ENCODE data around the gene TK1. TPM values are rescaled to one million over a fixed set of nuclear protein-coding genes. Genes with fewer than 3 reads are reported as not detected.
A peak's percentile ranks its signal among the peaks of the same experiment; 100 is the strongest.

Gene TK1
- total RNA-seq, 4 donors from 2014 or later = 1.0 to 9.1 (median 7.0) TPM

DNA sequence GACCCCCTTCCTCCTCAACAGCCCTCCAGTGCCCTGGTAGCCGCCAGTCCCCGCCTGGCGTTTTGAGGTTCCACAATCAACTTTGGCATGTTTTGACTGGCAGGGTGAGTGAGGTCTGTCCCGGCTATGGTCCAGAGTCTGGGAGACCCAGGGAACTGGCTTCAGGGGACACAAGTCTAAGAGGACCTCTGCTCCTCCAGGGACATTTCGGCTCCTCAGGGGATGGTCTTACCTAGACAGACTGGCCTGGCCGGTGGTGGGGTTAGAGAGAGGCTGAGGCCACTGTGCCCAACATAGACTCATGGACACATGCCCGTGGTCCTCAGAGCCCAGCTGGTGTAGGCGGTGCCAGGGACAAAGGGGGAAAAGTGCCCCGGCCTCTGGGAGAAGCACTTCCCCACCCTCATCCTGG, 54.1 kb downstream of the TK1 start:
- Histone ChIP-seq H3K27me3 (no peaks in the 10 kb centered on the region), H3K4me1 (peaks cover 47% of the 10 kb centered on the region), H3K9me3 (no peaks in the 10 kb centered on the region), H3K36me3 (no peaks in the 10 kb centered on the region), H3K27ac (no peak overlapping the region), H3K4me3 (no peak overlapping the region)
- peak in 1 of 2 donors; percentile 62 for DNase-seq (ENCODE audit: low spot score in 2 of 2)
- TF ChIP-seq POLR2AphosphoS5 (IDR thresholded peaks at IDR 0.05) (no peak), EP300 (IDR thresholded peaks at IDR 0.05) (no peak), POLR2A (IDR thresholded peaks at IDR 0.05) (no peak)
- TF ChIP-seq, protein P1, sequence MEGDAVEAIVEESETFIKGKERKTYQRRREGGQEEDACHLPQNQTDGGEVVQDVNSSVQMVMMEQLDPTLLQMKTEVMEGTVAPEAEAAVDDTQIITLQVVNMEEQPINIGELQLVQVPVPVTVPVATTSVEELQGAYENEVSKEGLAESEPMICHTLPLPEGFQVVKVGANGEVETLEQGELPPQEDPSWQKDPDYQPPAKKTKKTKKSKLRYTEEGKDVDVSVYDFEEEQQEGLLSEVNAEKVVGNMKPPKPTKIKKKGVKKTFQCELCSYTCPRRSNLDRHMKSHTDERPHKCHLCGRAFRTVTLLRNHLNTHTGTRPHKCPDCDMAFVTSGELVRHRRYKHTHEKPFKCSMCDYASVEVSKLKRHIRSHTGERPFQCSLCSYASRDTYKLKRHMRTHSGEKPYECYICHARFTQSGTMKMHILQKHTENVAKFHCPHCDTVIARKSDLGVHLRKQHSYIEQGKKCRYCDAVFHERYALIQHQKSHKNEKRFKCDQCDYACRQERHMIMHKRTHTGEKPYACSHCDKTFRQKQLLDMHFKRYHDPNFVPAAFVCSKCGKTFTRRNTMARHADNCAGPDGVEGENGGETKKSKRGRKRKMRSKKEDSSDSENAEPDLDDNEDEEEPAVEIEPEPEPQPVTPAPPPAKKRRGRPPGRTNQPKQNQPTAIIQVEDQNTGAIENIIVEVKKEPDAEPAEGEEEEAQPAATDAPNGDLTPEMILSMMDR (IDR thresholded peaks at IDR 0.05) = no peak
- WGBS = 67% methylated on average over 3 of the region's 9 CpGs

DNA sequence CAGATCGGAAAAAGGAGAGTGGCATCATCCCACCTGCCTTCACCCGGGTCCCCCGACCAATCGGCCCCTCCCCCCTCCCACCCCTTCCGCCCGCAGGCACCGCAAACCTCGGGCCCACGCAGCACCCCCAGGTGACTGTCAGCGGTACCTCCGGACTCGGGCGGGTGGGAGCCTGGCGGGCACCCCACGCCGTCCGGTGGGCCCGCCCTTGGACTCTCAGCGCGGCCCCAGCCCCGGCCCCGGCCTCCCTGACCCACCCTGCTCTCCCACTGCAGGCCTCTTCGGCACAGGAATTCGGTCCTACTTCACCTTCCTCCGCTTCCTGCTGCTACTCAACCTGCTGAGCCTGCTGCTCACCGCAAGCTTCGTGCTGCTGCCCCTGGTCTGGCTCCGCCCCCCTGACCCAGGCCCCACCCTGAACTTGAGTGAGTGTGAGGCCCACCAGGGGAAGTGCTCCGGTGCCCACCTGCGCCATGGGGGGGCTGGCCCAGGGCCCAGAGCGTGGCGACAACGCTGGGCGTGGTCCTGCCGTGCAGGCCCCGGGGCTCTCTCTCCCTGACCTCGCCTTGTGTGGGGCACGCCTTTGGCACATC, 54.7 kb downstream of the TK1 start:
- DNase-seq (ENCODE audit: low spot score in 2 of 2) = peak; percentile 78 to 84
- H3K36me3 ChIP-seq = no peaks in the 10 kb centered on the region
- WGBS = 8% methylated on average over 21 of the region's 38 CpGs
- peaks cover 53% of the 10 kb centered on the region for H3K4me1 ChIP-seq
- peak overlapping the region; percentile 48 for H3K4me3 ChIP-seq
- H3K27me3 ChIP-seq = no peaks in the 10 kb centered on the region
- no peaks in the 10 kb centered on the region for H3K9me3 ChIP-seq
- peak overlapping the region; percentile 55 for H3K27ac ChIP-seq
- TF ChIP-seq EP300 (IDR thresholded peaks at IDR 0.05) (no peak), POLR2A (IDR thresholded peaks at IDR 0.05) (no peak), POLR2AphosphoS5 (IDR thresholded peaks at IDR 0.05) (no peak)
- TF ChIP-seq, protein P1 (IDR thresholded peaks at IDR 0.05) = no peak

DNA sequence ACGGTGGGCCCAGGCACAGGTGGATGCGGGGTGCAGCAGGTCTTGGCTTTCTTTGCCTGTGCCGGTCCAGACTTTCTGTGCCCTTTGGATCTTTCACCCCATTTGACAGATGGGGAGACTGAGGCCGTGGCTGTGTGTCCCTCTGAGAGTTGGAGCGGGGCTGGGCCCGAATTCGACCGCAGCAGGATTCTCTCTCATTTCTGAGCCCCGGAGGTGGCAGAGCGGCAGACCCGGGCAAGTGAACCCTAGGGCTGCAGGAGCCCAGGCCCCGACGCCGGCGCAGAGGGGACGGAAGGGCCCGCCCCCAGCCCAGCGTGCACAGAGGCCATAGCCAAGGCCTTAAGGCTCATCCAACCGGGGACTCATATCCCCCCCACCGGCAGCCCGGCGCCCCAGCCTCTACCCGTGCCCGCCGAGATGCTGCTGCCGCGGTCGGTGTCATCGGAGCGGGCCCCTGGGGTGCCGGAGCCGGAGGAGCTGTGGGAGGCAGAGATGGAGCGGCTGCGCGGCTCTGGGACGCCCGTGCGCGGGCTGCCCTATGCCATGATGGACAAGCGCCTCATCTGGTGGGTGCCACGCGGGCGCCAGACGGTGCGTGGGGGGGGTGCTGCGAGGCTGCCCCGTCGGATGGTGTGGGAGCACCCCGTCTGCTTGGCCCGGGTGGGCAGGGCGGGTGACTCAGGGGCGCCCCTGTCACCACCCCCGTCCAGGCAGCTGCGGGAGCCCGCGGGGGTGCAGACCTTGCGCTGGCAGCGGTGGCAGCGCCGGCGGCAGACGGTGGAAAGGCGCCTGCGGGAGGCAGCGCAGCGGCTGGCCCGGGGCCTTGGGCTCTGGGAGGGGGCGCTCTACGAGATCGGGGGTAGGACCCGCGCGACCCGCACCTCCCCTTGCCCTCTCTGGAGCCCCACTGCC, 55.4 kb downstream of the TK1 start:
- peaks cover 60% of the 10 kb centered on the region for H3K4me1 ChIP-seq
- no peaks in the 10 kb centered on the region for H3K27me3 ChIP-seq
- WGBS = 40% methylated on average over 7 of the region's 74 CpGs
- H3K4me3 ChIP-seq = peak overlapping the region; percentile 48
- H3K27ac ChIP-seq = peak overlapping the region; percentile 55
- DNase-seq (ENCODE audit: low spot score in 2 of 2) = peak; percentile 57 to 83
- H3K36me3 ChIP-seq = no peaks in the 10 kb centered on the region
- TF ChIP-seq POLR2A (IDR thresholded peaks at IDR 0.05) = no peak
- H3K9me3 ChIP-seq = no peaks in the 10 kb centered on the region

DNA sequence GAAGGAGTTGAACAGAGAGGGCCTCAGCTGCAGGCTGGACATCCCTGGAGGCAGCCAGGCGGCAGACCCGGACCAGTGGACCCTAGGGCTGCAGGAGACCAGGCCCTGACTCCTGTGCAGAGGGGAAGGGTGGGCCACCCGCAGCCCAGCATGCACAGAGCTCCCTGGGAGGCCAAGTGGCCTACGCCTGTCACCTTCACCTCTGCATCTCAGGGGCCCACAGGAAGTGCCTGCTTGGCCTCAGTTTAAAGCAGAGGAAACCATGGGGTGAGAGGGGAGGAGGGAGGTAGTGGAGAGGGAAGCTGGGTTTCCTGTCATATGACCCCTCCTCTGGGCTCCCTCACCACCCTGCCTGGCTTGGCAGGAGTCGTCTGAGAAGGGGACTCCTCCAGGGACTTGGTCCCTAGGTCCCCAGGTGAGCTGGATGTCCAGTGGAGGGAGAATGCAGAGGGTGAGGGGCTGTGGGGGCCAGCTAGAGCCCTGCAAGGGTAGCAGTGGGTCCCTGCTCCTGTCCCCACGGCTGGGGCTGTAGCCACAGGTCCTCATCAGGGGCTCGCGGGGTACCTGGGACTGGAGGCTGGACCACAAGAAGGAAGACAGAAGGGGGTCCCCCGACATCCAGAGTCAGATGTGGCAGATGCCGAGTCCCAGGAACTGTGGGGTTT, 56.3 kb downstream of the TK1 start, which contains the start of gene TMC8:
TSS of gene TMC8 (plus strand) at position 335 of the 665 bp plus-strand sequence. CDS start 818 bp downstream, outside the sequence.
- Histone ChIP-seq H3K9me3 (no peaks in the 10 kb centered on the region), H3K27me3 (no peaks in the 10 kb centered on the region), H3K36me3 (peaks cover 2% of the 10 kb centered on the region), H3K4me1 (peaks cover 69% of the 10 kb centered on the region), H3K4me3 (peak within 1 kb of the TSS; percentile 48), H3K27ac (peak within 1 kb of the TSS; percentile 55)
- 76% methylated on average over 9 of the region's 10 CpGs for WGBS
- TF ChIP-seq EP300 (IDR thresholded peaks at IDR 0.05) (no peak), POLR2AphosphoS5 (IDR thresholded peaks at IDR 0.05) (no peak), POLR2A (IDR thresholded peaks at IDR 0.05) (no peak)
- TF ChIP-seq, protein P1 (IDR thresholded peaks at IDR 0.05) = no peak
- DNase-seq (ENCODE audit: low spot score in 2 of 2) = peak; percentile 66 to 81

DNA sequence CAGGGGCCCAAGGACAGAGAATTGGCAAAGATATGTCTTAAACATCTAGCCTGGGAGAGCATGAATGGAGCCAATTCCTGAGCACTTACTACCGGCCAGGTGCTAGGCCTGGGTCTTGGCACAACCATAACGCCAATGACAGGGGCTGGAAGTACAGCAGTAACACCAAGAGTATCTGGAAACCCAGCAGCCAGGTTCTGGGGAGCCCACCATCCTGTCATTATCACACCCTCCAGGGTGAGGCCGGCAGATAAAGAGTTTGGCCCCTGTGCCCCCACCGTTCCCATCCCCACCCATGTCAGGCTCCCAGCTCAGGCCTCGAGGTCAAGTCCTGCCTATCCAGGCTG, 56.8 kb downstream of the TK1 start:
- WGBS = 56% methylated on average over 2 of the region's 5 CpGs
- peak in 1 of 2 donors; percentile 63 for DNase-seq (ENCODE audit: low spot score in 2 of 2)
- TF ChIP-seq POLR2A (IDR thresholded peaks at IDR 0.05) (no peak), POLR2AphosphoS5 (IDR thresholded peaks at IDR 0.05) (no peak), EP300 (IDR thresholded peaks at IDR 0.05) (no peak)
- TF ChIP-seq, protein P1 (IDR thresholded peaks at IDR 0.05) = no peak
- Histone ChIP-seq H3K4me1 (peaks cover 74% of the 10 kb centered on the region), H3K27me3 (no peaks in the 10 kb centered on the region), H3K36me3 (peaks cover 7% of the 10 kb centered on the region), H3K9me3 (no peaks in the 10 kb centered on the region), H3K27ac (peak overlapping the region; percentile 40), H3K4me3 (no peak overlapping the region)

Measured in suprapubic skin (tissue), 4 donors.